ENCODE results near the gene TATDN3.

DNA sequence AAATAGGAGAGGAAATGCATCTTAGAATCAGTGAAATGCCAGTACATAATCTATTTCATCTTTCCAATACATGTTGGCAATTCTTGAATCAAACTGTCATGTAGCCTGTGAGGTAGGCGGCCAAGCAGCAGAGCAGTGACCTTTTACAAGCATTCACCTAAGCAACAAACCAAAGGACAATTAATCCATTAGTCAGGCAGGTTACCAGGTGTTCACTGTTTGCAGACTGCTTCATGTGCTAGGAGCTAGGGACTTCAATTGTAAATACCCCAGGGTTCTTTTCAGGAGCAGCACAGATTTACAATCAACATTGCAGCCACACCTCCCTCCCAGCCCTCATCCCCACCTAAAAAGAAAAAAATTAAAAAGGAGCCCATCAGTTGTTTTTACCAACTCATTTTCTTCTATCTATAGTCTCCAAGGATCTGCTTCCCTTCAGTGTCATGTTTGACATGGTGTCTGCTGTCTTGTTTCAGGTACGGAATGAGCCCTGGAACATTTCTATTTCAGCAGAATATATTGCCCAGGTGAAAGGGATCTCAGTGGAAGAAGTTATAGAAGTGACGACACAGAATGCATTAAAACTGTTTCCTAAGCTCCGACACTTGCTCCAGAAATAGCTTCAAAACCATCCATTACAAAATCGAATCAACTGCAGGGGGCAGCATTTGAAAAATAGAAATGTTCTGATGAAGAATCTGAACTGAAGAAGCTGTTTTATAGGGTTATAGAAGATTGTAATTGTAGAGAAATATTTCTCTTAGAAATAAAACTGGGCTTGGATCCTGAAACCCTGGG is 23.0 kb downstream of the TATDN3 start:
- no peak for TF ChIP-seq POLR2A (IDR thresholded peaks at IDR 0.05)
- TF ChIP-seq, protein P1, sequence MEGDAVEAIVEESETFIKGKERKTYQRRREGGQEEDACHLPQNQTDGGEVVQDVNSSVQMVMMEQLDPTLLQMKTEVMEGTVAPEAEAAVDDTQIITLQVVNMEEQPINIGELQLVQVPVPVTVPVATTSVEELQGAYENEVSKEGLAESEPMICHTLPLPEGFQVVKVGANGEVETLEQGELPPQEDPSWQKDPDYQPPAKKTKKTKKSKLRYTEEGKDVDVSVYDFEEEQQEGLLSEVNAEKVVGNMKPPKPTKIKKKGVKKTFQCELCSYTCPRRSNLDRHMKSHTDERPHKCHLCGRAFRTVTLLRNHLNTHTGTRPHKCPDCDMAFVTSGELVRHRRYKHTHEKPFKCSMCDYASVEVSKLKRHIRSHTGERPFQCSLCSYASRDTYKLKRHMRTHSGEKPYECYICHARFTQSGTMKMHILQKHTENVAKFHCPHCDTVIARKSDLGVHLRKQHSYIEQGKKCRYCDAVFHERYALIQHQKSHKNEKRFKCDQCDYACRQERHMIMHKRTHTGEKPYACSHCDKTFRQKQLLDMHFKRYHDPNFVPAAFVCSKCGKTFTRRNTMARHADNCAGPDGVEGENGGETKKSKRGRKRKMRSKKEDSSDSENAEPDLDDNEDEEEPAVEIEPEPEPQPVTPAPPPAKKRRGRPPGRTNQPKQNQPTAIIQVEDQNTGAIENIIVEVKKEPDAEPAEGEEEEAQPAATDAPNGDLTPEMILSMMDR (IDR thresholded peaks at IDR 0.05): no peak
